Colon (tissue), 2 donors: Measurements from ENCODE around the gene LTBP1.

Experiments used
- FAIRE-seq: peaks from 2 replicates; lab custom pipeline; 2012; peaks lifted over from hg19 to GRCh38; lab: Jason Lieb, UNC
- donor health status: control.
- donor health status: control.

Gene LTBP1

DNA sequence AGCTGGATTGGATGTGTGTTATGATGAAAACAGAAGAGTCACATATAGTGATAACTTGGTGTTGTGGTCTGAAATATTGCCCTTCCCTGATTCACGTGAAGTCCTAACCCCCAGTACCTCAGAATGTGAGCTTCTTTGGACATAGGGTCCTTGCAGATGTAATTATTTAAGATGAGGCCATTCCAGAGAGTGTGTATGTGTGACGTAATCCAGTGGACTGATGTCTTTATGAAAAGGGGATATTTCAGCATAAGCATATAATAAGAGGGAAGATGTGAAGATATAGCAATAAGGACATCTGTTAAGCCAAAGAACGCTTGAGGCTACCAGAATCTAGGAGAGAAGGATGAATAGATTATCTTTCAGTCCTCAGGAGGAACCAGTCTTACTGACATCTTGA lies 62.5 kb downstream of the LTBP1 start:
- no peak for FAIRE-seq

DNA sequence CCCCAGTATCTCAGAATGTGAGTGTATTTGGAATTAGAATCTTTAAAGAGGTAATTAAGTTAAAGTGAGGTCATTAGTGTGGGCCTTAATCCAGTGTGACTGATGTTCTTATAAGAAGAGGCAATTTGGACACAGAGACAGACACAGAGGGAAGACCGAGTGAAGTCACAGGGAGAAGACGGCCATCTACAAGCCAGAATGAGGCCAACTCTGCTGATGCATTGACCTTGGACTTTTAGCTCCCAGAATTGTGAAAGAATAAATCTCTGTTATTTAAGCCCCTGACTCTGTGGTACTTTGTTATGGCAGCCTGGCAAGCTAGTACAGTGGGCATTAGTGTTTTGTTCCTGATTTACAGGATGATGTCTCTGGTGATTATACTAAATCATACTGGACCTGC lies 64.6 kb downstream of the LTBP1 start:
- FAIRE-seq, result no peak

DNA sequence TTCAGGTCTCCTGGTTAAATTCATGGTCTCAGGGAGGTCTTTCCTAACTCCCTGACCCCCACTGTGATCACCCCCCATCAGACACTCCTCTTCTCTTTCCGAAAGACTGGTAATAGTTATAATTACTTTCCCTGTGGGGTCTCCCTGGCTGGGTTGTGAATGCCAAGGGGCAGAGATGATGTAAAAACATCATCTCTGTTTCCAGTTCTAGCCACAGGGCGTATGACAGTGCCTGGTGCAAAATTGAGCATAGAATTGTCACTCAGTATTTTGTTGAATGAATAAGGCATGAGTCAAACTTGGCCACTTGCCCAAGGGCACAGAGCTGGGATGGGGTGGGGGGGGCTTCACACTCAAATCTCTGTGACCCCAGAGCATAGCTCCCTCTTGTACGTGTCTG lies 65.2 kb downstream of the LTBP1 start:
- FAIRE-seq, result no peak

DNA sequence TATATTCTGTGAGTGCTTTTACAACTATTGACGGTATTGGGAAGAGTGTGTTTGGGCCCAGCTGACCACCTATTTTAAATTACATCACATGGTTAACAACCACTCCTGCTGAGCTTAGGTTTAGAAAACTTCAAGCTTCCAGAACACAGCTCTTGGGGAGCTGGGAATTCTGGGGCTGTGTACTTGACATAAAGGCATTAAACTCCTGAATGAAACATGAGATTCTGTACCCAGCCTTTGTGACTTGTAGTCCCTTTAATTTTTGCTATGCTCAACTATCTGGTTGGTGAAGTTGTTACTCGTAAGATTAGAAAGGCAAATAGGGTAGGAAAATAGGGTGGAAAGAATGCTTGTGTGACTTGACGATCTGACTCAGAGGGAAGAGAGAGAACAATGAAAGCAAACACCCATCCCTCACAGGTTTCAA lies 66.9 kb downstream of the LTBP1 start:
- FAIRE-seq, result no peak

DNA sequence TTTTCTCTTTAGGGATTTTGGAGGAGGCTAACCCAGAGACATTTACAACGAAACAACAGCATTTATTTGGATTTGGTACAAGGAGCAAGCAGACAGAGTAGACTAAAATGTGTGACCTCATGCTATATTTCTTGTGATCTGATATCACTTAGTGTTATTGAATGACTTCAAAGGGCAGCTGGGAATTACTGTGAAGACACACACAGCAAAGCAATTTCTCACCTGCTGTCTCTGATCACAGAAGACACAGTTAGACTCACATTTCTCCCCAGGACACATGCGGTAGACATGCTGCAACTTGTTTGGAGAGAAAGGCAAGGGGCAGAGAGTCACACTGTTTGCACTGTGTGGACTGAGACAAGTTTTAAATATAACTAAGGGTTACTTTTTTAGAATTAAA lies 67.5 kb downstream of the LTBP1 start:
- FAIRE-seq, result no peak

DNA sequence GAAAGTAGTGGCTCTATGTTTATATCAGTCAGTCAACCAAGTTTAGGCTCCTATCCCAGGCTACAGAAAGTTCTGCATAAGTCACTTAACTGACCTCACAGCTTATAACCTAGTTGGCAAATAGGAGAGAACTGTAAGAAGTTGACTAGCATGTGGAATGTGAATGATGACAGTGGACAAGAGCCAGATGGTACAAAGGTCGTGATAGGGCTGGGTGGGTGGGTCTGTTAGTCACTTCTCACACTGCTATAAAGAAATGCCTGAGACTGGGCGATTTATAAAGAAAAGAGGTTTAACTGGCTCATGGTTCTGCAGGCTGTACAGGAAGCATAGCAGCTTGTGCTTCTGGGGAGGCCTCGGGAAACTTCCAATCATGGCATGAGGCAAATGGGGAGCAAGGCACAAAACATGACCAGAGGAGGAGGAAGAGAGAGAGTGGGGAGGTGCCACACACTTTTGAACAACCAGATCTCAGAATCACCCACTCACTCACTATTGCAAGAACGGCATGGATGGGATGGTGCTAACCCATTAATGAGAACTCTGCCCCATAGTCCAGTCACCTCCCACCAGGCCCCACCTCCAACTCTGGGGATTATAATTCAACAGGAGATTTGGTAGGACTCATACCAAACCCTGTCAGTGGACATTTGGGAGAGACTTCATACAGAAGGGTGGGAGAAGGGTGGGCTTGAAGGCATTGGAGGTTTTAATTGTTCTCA lies 68.8 kb downstream of the LTBP1 start:
- FAIRE-seq, result no peak

DNA sequence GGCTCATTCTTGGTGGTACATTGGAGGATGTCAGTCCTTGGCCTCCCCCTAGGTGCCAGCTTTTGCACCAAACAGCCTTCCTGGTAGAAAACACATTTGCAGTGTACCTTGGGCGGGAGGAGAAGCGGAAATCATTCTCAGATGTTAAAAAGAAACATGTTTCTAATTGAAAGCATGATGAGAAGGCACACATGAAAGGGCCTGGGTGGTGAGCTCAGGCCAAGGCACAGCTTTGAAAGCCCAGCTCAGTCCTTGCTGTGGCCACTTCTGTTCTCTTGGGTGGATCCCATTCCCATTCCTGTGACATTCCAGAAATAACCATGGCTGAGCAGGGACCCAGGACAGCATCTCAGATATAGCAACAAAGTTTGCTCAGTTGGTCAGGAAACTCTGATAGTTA lies 71.5 kb downstream of the LTBP1 start:
- no peak for FAIRE-seq

DNA sequence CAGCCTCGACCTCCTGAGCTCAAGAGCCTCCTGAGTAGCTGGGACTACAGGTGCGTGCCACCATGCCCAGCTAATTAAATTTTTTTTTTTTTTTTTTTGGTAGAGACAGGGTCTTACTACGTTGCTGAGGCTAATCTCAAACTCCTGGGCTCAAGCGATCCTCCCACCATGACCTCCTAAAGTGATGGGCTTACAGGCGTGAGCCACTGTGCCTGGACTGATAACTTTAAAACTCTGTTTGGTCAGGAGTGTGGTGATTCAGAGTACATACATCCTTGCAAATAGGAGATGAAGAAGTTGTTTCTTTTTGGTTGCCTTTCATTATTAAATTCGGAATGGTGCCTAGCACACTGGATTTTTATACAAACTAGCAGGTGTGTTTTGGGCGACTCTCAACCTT lies 73.0 kb downstream of the LTBP1 start:
- FAIRE-seq, result no peak

DNA sequence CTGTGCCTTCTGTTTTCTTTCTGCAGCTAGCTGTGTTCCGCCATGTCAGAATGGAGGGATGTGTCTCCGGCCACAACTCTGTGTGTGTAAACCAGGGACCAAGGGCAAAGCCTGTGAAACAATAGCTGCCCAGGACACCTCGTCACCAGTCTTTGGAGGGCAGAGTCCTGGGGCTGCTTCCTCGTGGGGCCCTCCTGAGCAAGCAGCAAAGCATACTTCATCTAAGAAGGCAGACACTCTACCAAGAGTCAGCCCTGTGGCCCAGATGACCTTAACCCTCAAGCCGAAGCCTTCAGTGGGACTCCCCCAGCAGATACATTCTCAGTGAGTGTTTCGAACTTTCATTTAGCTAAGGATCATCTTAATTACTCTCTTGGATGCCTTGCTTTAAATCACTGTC lies 74.1 kb downstream of the LTBP1 start:
- FAIRE-seq, result no peak

DNA sequence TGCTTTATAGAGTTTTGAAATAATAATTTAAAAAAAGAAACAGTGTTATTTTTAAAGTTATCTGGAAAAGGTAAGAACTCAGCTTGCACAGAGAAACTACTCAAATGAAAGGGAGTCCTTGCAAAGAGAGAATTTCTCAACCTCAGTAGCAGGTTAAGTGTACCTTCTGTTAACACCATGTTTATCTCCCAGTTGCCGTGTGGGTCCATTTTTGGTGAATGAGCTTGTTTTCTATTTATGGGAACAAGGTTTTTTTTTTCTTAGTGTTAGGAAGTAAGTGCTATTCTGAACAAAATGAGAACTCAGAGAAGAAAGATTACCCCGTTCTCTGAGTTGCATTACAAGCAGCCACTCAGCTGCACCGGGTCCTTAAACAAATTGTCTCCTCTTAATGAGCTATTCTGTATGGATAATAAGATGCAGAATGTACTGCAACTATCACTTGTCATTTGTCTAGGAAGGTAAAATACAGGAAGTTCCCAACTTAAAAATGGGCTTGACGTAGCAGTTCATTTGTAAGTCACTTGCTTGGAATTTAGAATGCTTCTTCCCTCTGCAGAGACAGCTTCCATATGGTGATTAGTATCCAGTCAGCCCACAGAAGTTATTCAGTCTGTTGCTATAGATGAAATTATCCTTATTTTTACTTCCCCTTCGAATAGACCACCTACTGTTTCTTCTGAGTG lies 74.9 kb downstream of the LTBP1 start:
- FAIRE-seq, result no peak

DNA sequence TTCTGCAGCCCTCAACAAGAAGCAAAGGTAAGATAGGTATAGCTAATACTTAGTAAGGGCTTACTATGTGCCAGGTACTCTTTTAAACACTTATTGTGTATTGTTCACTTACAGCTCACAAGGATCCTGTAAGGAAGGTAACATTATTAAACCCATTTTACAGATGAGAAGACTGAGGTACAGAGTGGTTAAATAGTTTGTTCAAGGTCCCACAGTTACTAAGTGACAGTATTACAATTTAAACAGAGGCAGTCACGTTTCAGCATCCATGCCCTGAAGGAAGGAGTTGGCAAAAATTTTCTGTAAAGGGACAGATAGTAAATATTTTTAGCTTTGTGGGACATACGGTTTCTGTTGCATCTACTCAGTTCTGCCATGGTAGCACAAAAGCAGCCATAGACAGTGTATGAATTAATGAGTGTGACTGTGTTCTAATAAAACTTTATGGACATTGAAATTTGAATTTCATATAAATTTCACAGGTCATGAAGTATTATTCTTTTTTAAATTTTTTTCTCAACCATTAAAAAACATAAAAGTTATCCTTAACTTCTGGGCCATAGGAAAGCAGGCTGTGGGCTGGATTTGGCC lies 75.7 kb downstream of the LTBP1 start:
- FAIRE-seq, result no peak

DNA sequence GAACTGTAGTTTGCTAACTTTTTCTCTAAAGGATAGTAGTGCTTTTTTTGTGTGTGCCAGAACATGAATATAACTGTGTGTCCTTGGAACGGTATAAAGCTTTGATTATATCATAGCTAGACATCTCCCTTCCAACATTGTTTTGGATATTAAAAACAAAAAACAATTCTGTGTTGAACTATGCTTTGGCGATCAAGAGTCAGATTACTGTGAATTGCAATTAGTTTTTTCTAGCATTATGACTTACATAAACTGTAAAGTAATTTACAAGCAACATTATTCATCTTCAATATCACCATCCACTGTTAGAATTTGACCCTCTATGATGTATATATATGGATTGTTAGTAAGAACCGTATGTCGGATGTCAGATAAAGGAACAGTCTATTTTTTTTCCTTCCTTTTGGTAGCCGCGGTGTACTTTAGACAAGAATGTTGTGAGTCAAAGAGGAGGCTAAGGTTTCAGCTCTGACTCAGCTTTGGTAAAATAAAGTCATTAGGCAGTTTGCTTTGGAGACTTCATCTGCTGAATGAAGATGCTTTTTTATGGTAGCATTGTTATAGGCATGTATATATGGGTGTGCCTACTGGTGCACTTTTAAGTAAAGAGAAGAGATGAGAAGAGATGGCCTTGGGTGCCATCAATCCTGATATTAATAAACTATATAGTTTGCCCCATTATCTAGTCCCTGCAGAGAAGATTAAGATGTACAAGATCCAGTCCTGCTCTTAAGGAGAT lies 76.4 kb downstream of the LTBP1 start:
- FAIRE-seq, result no peak

DNA sequence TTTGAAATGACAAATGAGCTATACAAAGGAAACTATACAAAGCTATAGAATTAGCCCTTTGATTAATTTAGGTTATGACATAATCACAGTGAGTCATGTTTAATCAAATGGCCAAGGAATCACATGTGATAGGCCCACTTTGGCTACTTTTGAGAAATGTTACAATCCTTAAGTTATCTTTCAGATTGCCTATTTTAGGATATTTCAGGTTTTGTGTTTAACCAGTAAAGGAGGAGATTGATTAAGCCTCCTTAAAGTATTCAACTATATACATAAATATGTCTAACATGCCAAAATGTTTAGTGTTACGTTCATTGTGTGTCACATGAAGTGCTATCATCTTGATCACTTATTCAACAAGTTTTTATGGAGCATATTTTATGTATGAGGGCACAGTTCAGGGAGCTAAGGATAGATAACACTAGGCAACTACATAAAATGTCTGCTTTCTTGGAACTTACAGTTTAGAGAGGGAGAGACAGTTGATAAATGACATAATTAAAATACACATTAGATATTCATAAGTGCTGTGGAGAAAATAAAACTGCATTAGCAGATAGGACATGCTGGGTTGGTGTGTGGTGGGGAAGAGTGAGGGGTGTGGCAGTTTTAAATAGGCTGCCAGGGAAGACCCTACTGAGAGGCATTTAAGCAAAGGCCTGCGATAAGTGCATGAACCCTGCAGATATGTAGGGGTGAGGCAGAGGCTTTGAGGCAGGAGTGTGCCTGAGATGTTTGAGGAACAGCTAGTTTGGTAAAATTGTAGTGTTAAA lies 77.2 kb downstream of the LTBP1 start:
- FAIRE-seq, result no peak

DNA sequence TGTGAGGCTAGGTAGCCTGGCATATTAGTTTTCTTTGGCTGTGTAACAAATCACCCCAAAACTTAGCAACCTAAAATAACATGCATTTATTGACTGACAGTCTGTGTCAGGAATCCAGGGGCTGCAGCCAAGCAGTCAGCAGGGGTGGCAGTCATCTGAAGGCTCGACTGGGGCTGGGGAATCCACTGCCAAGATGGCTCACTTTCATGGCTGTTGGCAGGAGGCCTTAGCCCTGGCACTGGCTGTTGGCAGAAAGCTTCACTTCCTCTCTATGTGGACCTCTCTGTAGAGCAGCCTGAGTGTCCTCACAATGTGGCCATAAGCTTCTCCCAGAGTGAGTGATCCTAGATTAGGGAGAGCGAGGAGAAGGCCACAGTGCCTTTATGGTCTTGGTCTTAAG lies 78.0 kb downstream of the LTBP1 start:
- no peak for FAIRE-seq

DNA sequence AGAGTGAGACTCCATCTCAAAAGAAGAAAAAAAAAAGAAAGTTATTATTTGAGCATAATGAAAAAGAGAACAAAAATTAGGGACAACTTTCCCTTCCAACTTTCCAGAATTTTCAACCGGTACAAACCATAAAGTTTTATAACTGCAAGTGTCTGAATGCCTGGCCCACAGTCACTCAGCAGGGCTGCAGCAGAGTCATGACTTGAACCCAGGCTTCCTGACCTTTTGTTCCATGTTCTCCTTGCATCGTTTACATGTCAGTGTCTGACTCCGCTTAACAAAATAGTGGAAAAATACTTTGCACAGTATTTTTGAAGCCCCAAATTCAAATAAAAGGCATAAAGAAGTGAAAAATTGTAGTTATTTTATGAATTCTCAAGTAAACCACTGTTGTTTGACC lies 82.7 kb downstream of the LTBP1 start:
- FAIRE-seq, result no peak

DNA sequence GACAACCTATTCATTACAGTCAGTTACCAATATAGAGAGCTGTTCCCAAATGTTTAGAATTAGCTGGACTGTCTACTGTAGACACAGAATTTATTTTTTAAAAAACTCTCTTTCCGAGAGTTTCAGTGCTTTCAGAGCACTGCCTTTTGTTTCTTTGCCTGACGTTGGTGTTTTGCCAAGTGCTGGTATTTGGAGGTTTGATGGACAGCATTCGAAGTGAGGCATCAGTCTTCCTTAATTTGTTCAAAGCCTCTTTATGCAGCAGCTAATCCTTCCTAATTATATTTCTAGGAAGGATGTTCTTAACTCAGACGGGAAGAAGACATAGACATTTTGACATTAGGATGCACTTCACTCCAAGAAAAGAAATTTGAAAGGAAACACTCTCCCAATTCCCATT lies 83.2 kb downstream of the LTBP1 start:
- no peak for FAIRE-seq

DNA sequence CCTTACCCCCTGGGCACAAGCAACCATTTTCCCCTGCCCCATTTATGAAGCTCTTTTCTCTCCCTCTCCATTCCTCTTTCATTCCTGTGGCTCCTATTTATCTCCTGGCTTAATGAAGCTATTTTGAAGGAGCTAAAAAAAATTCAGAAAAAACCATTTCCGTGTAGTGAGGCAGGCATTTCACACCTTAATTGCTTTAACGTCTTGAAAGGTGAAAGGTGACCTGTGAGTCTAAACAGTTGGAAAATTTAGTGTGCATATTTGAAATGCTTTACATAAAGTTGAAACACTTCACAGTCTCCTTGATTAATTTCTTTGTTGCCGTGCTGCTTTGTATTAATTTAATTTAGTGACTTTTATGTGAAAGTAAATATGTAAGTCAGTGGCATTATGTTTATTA lies 83.6 kb downstream of the LTBP1 start:
- FAIRE-seq, result no peak

DNA sequence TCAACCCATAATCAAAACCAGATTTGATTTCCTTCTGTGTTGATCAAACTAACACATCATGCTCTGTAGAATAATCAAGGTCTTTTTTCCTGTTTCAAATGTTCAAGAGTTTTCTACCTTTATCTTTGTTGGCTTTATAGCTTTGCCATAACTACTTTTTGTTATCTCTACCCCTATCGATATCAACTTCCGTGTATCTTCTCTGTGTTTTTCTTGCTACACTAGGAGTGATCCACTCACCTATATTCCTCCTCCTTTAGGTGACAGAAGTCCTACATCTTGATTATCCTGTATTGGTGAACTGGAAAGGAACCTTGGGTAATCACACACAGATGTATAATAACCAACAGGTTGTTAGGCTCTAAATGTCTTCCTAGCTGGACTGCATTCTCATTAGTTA lies 85.5 kb downstream of the LTBP1 start:
- FAIRE-seq, result no peak

DNA sequence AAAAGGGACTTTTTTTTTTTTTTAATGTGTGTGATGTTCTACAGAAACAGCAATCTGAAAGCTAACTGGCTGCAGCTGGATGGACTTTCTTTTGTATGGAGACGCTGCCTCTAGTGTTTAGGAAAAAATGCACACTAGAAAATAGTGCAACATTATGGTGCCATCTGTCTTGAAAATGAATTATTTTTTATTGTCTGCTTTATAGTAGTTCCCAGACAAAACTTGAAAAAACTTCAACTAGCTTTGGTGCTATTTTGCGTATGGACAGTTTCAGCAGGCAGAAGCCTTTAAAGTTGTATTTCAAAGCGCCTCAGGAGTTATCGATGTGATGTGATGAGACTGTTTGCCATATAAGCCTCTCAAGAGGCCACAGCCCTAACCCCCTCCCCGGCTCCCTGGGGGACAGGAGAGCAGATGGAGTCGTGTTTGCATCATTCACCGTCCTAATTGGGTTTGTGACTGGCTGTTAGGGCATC lies 86.9 kb downstream of the LTBP1 start:
- FAIRE-seq, result no peak

DNA sequence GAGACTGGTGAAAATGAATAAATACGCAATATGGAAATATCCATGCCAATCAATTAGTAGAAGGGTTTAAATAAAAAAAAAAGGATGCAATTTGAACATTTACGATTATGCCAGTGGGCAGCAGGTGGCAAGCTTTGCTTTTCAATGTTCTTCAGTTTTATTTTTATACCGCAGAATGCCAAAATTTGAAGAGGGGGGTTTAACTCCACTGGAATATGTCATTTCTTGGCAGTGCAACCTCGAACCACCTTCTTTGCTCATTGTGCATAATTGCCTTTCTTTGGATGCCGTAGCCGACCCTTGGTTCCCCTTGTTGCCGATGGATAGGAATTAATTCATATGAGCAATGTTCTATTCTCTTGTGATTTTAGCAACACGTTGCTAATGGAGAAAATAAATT lies 88.0 kb downstream of the LTBP1 start:
- FAIRE-seq, result no peak

DNA sequence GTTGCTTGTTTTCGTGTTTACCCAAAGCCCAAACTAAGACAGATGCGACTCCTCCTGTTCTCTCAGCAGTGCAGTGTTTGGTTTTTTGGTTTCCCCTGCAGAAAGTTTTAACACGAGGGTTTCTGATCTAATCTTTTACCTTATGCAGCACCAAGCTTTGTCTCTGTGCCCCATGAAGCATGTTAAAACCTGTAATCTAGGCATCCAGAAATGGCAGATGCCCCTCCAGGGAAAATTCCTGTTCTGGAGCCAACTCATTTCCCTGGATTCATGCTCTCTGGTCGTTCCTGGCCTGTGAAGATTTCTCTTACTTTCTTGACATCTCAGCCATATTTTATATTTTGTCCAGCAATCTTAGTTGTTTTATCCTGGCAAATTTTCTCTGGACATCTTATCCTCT lies 91.5 kb downstream of the LTBP1 start:
- no peak for FAIRE-seq

DNA sequence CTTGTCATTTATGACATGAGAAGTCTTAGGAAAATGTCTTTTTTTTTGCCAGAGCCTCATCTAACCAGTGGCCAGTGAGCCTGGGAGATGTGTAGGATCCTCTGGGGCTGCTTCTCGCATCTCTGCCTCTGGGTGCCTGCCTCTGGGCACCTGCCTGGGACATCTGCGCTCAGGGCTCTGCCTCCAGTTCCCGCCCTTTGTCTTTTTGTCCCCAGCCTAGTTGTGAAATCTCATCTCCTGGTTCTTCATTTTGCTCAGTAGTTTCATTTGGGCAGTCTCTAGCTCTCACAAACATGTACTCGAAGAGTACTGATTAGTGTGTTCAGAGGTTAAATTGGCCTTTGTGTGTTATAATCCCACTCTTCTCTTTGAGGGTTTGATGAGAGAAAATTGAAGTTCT lies 92.0 kb downstream of the LTBP1 start:
- FAIRE-seq, result no peak
